Measurements from ENCODE around the gene SDK1. TPM values are rescaled to one million over a fixed set of nuclear protein-coding genes. Genes with fewer than 3 reads are reported as not detected.

The SDK1 gene
- total and polyA plus RNA-seq, 4 donors: 0.12 to 0.47 (median 0.36) TPM

GRCh38 chr7:3277604-3278572, 23.2 kb upstream of the SDK1 start:
- H3K4me3 ChIP-seq (ENCODE audit: low read depth in 1 of 3, low read length in 3 of 3): no peak overlapping the region

GRCh38 chr7:3279147-3279818, 21.8 kb upstream of the SDK1 start:
- TF ChIP-seq ATF3 (IDR thresholded peaks at IDR 0.05) (no peak), RXRA (IDR thresholded peaks at IDR 0.05) (no peak), RAD21 (IDR thresholded peaks at IDR 0.05) (no peak), YY1 (IDR thresholded peaks at IDR 0.05) (no peak), CTCF (IDR thresholded peaks at IDR 0.05; ENCODE audit: low read depth, low read length, missing input control) (no peak), NR2F2 (IDR thresholded peaks at IDR 0.05) (no peak), MAX (IDR thresholded peaks at IDR 0.05) (no peak), JUND (IDR thresholded peaks at IDR 0.05) (no peak), ZBTB33 (IDR thresholded peaks at IDR 0.05) (no peak), HNF4G (IDR thresholded peaks at IDR 0.05) (no peak), TAF1 (conservative IDR thresholded peaks at IDR 0.05) (no peak), REST (IDR thresholded peaks at IDR 0.05) (no peak), EGR1 (IDR thresholded peaks at IDR 0.05; ENCODE audit: low read depth in 2 of 2) (no peak), FOXA2 (IDR thresholded peaks at IDR 0.05) (no peak), FOXA1 (IDR thresholded peaks at IDR 0.05) (no peak)
- no peak overlapping the region for H3K27ac ChIP-seq (ENCODE audit: low read depth in 1 of 2, low read length in 2 of 2)
- H3K4me3 ChIP-seq (ENCODE audit: low read depth in 1 of 3, low read length in 3 of 3): no peak overlapping the region
- H3K27me3 ChIP-seq (ENCODE audit: control insufficient read depth in 4 of 4, insufficient read depth in 4 of 4, low read length in 3 of 4): peaks cover 0 to 4% (median 0%) of the 10 kb centered on the region in 4 donors
- DNase-seq (ENCODE audit: low spot score): no peak
- H3K9me3 ChIP-seq (ENCODE audit: control insufficient read depth in 4 of 4, low read length in 3 of 4): no peaks in the 10 kb centered on the region
- no peak overlapping the region for H3K9ac ChIP-seq (ENCODE audit: low read depth in 1 of 2, low read length in 2 of 2)
- H3K36me3 ChIP-seq (ENCODE audit: control insufficient read depth in 4 of 4, insufficient read depth in 3 of 4, low read depth in 1 of 4, low read length in 3 of 4): no peaks in the 10 kb centered on the region
- WGBS: 66% methylated on average over 3 of the region's 3 CpGs
- H3K4me1 ChIP-seq (ENCODE audit: control insufficient read depth in 4 of 4, insufficient read depth in 4 of 4, low read length in 3 of 4): no peaks in the 10 kb centered on the region

More at GRCh38 chr7:3277604-3278572, 23.2 kb upstream of the SDK1 start:
- Histone ChIP-seq H3K4me1 (ENCODE audit: control insufficient read depth in 4 of 4, insufficient read depth in 4 of 4, low read length in 3 of 4) (no peaks in the 10 kb centered on the region), H3K9me3 (ENCODE audit: control insufficient read depth in 4 of 4, low read length in 3 of 4) (no peaks in the 10 kb centered on the region), H3K27me3 (ENCODE audit: control insufficient read depth in 4 of 4, insufficient read depth in 4 of 4, low read length in 3 of 4) (peaks cover 0 to 7% (median 0%) of the 10 kb centered on the region in 4 donors), H3K9ac (ENCODE audit: low read depth in 1 of 2, low read length in 2 of 2) (no peak overlapping the region), H3K27ac (ENCODE audit: low read depth in 1 of 2, low read length in 2 of 2) (no peak overlapping the region), H3K36me3 (ENCODE audit: control insufficient read depth in 4 of 4, insufficient read depth in 3 of 4, low read depth in 1 of 4, low read length in 3 of 4) (no peaks in the 10 kb centered on the region)
- DNase-seq (ENCODE audit: low spot score): no peak
- TF ChIP-seq YY1 (IDR thresholded peaks at IDR 0.05) (no peak), NR2F2 (IDR thresholded peaks at IDR 0.05) (no peak), CTCF (IDR thresholded peaks at IDR 0.05; ENCODE audit: low read depth, low read length, missing input control) (no peak), ATF3 (IDR thresholded peaks at IDR 0.05) (no peak)
- 70% methylated on average over 4 of the region's 4 CpGs for WGBS

All from liver (tissue), 9 donors.